HG02623 (cell line): ENCODE results near the gene TTC27.
"Not testable (repeated sequence)": the region's sequence is repeated elsewhere in the genome, so short reads cannot be mapped to it uniquely, and the experiment has no call there.

Source experiments
- ATAC-seq: cut with Tn5 transposase; IDR thresholded peaks from one replicate; pipeline ENCODE4 v1.9.1; 2021; ENCODE audit warnings: moderate library complexity; ENCODE audit not compliant: unreplicated experiment

TTC27 gene

DNA sequence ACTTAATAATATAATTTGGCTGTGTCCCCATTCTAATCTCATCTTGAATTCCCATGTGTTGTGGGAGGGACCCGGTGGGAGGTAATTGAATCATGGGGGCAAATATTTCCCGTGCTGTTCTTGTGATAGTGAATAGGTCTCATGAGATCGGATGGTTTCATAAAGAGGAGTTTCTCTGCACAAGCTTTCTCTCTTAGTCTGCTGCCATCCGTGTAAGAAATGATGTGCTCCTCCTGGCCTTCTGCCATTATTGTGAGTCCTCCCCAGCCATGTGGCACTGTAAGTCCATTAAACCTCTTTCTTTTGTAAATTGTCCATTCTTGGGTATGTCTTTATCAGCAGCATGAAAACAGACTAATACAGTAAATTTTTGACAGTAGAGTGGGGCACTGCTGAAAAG is 216.4 kb downstream of the TTC27 start:
- ATAC-seq, result no peak

DNA sequence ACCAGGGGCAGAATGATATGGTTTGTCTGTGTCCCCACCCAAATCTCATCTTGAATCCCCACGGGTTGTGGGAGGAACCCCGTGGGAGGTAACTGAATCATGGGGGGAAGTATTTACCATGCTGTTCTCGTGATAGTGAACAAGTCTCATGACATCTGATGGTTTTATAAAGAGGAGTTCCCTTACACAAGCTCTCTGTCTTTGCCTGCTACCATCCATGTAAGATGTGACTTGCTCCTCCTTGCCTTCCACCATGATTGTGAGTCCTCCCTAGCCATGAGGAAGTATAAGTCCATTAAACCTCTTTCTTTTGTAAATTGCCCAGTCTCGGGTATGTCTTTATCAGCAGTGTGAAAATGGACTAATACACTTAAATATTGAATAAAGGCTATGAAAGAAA is 218.4 kb downstream of the TTC27 start:
- ATAC-seq, result not testable (repeated sequence)

GRCh38 chr2:32847734-32848133 is 219.9 kb downstream of the TTC27 start:
- no peak for ATAC-seq

DNA sequence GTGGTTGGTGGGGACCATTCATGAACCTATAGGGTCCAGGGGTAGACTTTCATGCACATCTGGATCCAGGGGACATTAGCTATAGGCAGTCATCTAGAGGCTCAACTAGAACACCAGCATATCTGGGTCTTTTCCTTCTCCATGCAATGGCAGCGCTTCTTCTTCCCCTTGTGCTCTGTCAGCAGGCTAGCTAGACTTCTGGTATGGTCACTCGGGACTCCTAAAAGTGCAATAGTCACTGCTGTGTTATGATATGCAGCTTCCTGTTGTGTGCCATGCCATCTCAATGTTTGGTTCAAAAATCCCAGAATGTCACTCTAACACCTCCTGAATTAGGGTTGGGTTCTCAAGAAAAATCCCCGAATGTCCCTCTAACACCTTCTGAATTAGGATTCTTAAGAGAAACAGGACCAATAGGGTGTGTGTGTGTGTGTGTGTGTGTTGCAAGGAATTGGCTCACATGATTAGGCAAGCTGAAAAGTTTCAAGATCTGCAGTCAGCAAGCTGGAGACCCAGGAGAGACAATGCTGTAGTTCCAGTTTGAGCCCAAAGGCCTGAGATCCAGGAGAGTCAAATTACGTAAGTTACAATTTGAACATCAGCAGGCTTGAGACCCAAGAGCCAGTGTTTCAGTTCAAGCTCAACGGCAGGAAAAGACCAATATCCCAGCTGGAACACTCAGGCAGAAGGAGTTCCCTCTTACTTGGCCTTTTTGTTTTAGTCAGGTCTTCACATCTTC is 221.8 kb downstream of the TTC27 start:
- no peak for ATAC-seq

- ATAC-seq, result no peak
Observed at GRCh38 chr2:32851777-32852439, 224.1 kb downstream of the TTC27 start.

GRCh38 chr2:32852856-32853255 is 225.0 kb downstream of the TTC27 start:
- ATAC-seq, result no peak

- no peak for ATAC-seq
Observed at GRCh38 chr2:32856891-32857290, 229.0 kb downstream of the TTC27 start.

GRCh38 chr2:32858713-32859112 is 230.9 kb downstream of the TTC27 start:
- no peak for ATAC-seq

DNA sequence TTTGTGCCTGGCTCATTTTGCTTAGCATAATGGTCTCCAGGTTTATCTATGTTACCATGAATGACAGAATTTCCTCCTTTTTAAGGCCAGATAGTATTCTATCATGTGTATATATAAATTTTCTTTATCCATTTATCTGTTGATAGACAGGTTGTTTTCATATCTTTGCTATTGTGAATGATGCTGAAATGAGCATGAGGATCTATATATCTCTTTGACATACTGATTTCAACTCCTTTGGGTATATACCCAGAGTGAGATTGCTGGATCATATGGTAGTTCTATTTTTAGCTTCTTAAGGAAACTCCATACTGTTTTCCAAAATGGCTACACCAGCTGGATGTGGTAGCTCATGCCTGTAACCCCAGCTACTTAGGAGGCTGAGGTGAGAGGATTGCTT is 232.5 kb downstream of the TTC27 start:
- no peak for ATAC-seq

- no peak for ATAC-seq
Observed at GRCh38 chr2:32862269-32863055, 234.6 kb downstream of the TTC27 start.

DNA sequence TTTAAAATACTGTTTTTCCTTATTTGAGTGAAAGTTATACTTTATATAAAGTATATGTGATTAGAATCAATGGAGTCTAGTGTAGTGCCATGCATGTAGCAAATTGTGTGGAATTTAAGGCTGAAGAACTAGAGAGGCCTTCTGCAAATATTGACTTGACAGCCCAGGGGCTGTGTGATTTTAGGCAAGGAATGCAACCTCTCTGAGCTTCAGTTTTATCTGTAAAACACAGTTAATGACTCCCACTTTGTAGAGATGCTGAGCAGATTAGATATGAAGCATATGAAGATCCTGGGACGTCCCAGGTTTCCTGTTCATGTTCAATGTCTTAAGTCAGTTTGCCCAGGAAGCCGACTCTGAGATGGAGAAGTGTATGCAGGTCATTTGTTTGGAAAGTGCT is 235.5 kb downstream of the TTC27 start:
- no peak for ATAC-seq

- no peak for ATAC-seq
Observed at GRCh38 chr2:32863803-32864202, 236.0 kb downstream of the TTC27 start.

GRCh38 chr2:32864334-32865111 is 236.7 kb downstream of the TTC27 start:
- no peak for ATAC-seq

- no peak for ATAC-seq
Observed at GRCh38 chr2:32865399-32866068, 237.7 kb downstream of the TTC27 start.

DNA sequence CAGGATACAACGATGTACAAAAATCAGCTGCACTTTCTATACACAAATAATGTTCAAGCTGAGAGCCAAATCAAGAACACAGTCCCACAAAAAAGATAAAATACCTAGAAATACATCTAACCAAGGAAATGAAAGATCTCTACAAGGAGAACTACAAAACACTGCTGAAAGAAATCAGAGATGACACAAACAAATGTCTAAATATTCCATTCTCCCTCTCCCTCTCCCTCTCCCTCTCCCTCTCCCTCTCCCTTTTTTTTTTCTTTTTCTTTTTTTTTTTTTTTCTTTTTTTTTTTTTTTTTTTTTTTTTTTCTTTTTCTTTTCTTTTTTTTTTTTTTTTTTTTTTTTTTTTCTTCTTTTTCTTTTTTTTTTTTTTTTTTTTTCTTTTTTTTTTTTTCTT is 238.6 kb downstream of the TTC27 start:
- ATAC-seq, result not testable (repeated sequence)
